ENCODE data around the gene KPRP. TPM values are rescaled to one million over a fixed set of nuclear protein-coding genes. Genes with fewer than 3 reads are reported as not detected.

The KPRP gene
- total RNA-seq, 1 donor from 2014 or later = 1.2 TPM

DNA sequence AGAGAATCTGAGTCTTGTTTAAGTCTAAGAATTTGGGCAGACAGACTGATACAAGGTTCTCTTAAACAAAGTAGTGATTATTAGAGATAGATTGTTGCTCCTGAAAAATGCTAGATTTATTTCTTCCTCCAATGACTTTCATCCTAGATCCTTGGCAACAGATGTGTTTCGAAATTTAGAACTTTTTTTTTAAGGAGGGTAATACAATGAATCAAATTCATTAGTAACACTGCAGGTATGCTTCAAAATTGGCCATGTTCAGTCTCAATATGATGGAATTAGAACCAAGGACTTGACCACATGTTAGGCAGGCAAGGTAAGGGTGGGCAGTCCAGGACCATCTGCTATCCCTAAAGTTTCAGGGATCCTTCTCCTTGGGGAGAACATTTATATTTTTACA is 12.6 kb downstream of the KPRP start:
- H3K9me3 ChIP-seq = no peaks in the 10 kb centered on the region
- H3K27ac ChIP-seq = no peak overlapping the region
- DNase-seq (ENCODE audit: extremely low spot score in 2 of 2) = no peak
- intact Hi-C loops (cut with DNase I) = no loop called here
- no peaks in the 10 kb centered on the region for H3K36me3 ChIP-seq
- TF ChIP-seq POLR2A (IDR thresholded peaks at IDR 0.05) (no peak), POLR2AphosphoS5 (IDR thresholded peaks at IDR 0.05; ENCODE audit: insufficient read depth in 1 of 2, low read depth in 1 of 2) (no peak)
- TF ChIP-seq, protein P1, sequence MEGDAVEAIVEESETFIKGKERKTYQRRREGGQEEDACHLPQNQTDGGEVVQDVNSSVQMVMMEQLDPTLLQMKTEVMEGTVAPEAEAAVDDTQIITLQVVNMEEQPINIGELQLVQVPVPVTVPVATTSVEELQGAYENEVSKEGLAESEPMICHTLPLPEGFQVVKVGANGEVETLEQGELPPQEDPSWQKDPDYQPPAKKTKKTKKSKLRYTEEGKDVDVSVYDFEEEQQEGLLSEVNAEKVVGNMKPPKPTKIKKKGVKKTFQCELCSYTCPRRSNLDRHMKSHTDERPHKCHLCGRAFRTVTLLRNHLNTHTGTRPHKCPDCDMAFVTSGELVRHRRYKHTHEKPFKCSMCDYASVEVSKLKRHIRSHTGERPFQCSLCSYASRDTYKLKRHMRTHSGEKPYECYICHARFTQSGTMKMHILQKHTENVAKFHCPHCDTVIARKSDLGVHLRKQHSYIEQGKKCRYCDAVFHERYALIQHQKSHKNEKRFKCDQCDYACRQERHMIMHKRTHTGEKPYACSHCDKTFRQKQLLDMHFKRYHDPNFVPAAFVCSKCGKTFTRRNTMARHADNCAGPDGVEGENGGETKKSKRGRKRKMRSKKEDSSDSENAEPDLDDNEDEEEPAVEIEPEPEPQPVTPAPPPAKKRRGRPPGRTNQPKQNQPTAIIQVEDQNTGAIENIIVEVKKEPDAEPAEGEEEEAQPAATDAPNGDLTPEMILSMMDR (IDR thresholded peaks at IDR 0.05) = no peak
- no peaks in the 10 kb centered on the region for H3K4me1 ChIP-seq
- H3K4me3 ChIP-seq = no peak overlapping the region
- no peaks in the 10 kb centered on the region for H3K27me3 ChIP-seq

DNA sequence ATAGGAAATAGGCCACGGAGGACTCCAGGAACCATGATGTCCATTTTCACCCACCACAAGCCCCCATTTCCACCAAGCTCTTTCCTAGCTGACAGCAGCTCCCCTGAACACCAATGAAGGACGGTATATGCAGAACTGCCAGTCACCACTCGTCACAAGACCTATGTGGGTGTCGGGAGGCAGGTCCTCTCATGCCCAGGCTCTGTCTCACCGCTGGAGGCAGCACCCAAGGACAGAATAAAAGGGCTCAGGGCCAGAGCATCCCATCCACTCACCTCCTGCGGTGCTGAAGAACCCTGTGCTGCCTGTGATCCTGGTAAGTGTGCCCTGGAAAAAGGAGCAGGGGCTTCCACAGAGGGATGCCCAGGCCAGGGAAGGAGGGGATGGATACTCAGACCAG is 17.1 kb downstream of the KPRP start, which contains the start of gene LCE1F:
TSS of gene LCE1F (plus strand) at position 266 of the 400 bp plus-strand sequence. CDS start 1,232 bp downstream, outside the sequence.
- Histone ChIP-seq H3K4me3 (no peak within 1 kb of the TSS), H3K36me3 (no peaks in the 10 kb centered on the region), H3K4me1 (no peaks in the 10 kb centered on the region), H3K9me3 (no peaks in the 10 kb centered on the region), H3K27me3 (no peaks in the 10 kb centered on the region), H3K27ac (no peak within 1 kb of the TSS)
- TF ChIP-seq, protein P1 (IDR thresholded peaks at IDR 0.05) = no peak
- no peak for TF ChIP-seq POLR2AphosphoS5 (IDR thresholded peaks at IDR 0.05; ENCODE audit: insufficient read depth in 1 of 2, low read depth in 1 of 2)
- no peak for DNase-seq (ENCODE audit: extremely low spot score in 2 of 2)
- intact Hi-C loops (cut with DNase I) = no loop called here

- no peak for TF ChIP-seq POLR2AphosphoS5 (IDR thresholded peaks at IDR 0.05; ENCODE audit: insufficient read depth in 1 of 2, low read depth in 1 of 2)
- Histone ChIP-seq H3K9me3 (no peaks in the 10 kb centered on the region), H3K4me1 (no peaks in the 10 kb centered on the region), H3K36me3 (no peaks in the 10 kb centered on the region), H3K4me3 (no peak overlapping the region), H3K27ac (no peak overlapping the region), H3K27me3 (no peaks in the 10 kb centered on the region)
- intact Hi-C loops (cut with DNase I) = no loop called here
- DNase-seq (ENCODE audit: extremely low spot score in 2 of 2) = no peak
Measured at GRCh38 chr1:152776361-152776760, 18.5 kb downstream of the KPRP start.

DNA sequence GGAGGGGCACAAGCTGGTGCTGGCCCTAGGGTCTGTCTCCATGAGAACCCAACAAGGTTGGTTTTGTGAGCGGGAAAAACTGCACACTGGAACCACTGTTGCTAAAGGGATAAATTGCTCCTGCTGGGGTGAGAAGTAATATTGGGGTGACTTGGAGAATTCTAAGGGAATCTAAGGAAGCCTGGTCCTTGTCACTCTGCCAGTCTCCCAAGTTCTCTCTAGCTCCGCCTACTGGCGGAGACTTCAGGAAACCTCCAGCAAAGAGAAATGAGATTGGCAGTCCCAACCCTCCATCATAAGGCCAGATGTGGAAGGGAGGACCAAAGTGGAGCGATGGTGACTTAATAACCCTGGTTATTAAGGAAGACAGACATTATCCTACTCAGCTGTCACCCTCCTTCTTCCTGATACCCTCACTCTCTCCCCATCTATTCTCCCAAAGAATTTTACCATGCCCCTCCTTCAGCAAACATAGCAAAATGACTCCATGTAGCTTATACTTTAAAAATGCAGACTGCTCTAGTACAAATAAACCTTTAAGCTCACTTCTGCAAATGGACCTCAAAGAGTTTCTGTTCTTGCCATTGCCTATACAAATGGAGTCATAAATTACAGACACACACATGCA is 19.8 kb downstream of the KPRP start:
- no peak for DNase-seq (ENCODE audit: extremely low spot score in 2 of 2)
- no peaks in the 10 kb centered on the region for H3K27me3 ChIP-seq
- H3K27ac ChIP-seq = no peak overlapping the region
- TF ChIP-seq POLR2A (IDR thresholded peaks at IDR 0.05) = no peak
- TF ChIP-seq POLR2AphosphoS5 (IDR thresholded peaks at IDR 0.05; ENCODE audit: insufficient read depth in 1 of 2, low read depth in 1 of 2) = no peak
- TF ChIP-seq, protein P1 (IDR thresholded peaks at IDR 0.05) = no peak
- no peaks in the 10 kb centered on the region for H3K4me1 ChIP-seq
- no peaks in the 10 kb centered on the region for H3K36me3 ChIP-seq
- no peak overlapping the region for H3K4me3 ChIP-seq
- no peaks in the 10 kb centered on the region for H3K9me3 ChIP-seq
- intact Hi-C loops (cut with DNase I) = no loop called here

GRCh38 chr1:152783095-152783494 is 25.3 kb downstream of the KPRP start:
- Histone ChIP-seq H3K27me3 (no peaks in the 10 kb centered on the region), H3K4me3 (no peak overlapping the region), H3K9me3 (no peaks in the 10 kb centered on the region), H3K27ac (no peak overlapping the region), H3K4me1 (no peaks in the 10 kb centered on the region), H3K36me3 (no peaks in the 10 kb centered on the region)
- intact Hi-C loops (cut with DNase I) = no loop called here
- DNase-seq (ENCODE audit: extremely low spot score in 2 of 2) = no peak
- TF ChIP-seq POLR2A (IDR thresholded peaks at IDR 0.05) (no peak), POLR2AphosphoS5 (IDR thresholded peaks at IDR 0.05; ENCODE audit: insufficient read depth in 1 of 2, low read depth in 1 of 2) (no peak)
- TF ChIP-seq, protein P1 (IDR thresholded peaks at IDR 0.05) = no peak

Measured in vagina (tissue), 2 donors.